OCI-LY3 (cell line): ENCODE measurements around the gene ATP1A1.

Source experiments
- CTCF ChIP-seq: fragments of 200-600, 300-600 bp; sonication (generic); IDR thresholded peaks from 2 replicates; pipeline ENCODE4 v1.5.1; 2014; ENCODE audit warnings: antibody characterized with exemption, low read length, low read depth
- EZH2phosphoT487 ChIP-seq: fragments of 200-600 bp; shearing (Covaris generic); IDR thresholded peaks from 2 replicates; pipeline ENCODE4 v1.6.1; 2018; ENCODE audit warnings: antibody characterized with exemption, mixed run types, low read depth

GRCh38 chr1:116414364-116414763, 41.3 kb downstream of the ATP1A1 start:
- TF ChIP-seq CTCF (no peak), EZH2phosphoT487 (no peak)
